ENCODE results near the gene QRSL1. TPM values are rescaled to one million over a fixed set of nuclear protein-coding genes. Genes with fewer than 3 reads are reported as not detected.

QRSL1 gene
- total RNA-seq, 1 experiment from 2014 or later, result 19.5 TPM

- Histone ChIP-seq H4K5ac (ENCODE audit: insufficient read length, low read depth, low read length) (no peak overlapping the region), H4K91ac (ENCODE audit: insufficient read length, low read depth, low read length) (no peak overlapping the region), H3K9ac (ENCODE audit: extremely low read depth, insufficient read length, low read length) (no peak overlapping the region), H2BK5ac (ENCODE audit: insufficient read length, low read length) (no peak overlapping the region), H2BK120ac (ENCODE audit: low read depth, low read length, poor library complexity, severe bottlenecking) (no peak overlapping the region), H3K79me1 (ENCODE audit: insufficient read depth, low read depth, low read length, poor library complexity, severe bottlenecking) (no peaks in the 10 kb centered on the region), H3K23me2 (ENCODE audit: insufficient read length, low read depth, low read length, poor library complexity, severe bottlenecking) (no peaks in the 10 kb centered on the region), H3K23ac (ENCODE audit: insufficient read length, low read depth, low read length) (no peak overlapping the region), H3K27me3 (ENCODE audit: insufficient read depth, low read length) (no peaks in the 10 kb centered on the region), H2AFZ (ENCODE audit: low read length) (no peak overlapping the region), H3K4me1 (ENCODE audit: insufficient read depth, low read length) (peaks cover 5% of the 10 kb centered on the region; the same call in 1 of the 2 replicates), H3K27ac (ENCODE audit: insufficient read length, low read depth, low read length) (peak overlapping the region; percentile 88), H3K56ac (ENCODE audit: insufficient read length, low read depth, low read length) (no peak overlapping the region), H3K9me3 (ENCODE audit: control insufficient read depth, low read depth, low read length) (no peaks in the 10 kb centered on the region), H2BK12ac (ENCODE audit: insufficient read length, low read depth, low read length) (no peak overlapping the region), H3K4me2 (ENCODE audit: insufficient read depth, insufficient read length, low read length) (peak overlapping the region; percentile 39), H4K8ac (replicated peaks; ENCODE audit: insufficient read length, low read depth, low read length) (no peak overlapping the region), H3K4ac (ENCODE audit: low read depth, low read length) (no peak overlapping the region), H3K18ac (ENCODE audit: insufficient read length, low read depth, low read length) (no peak overlapping the region), H2AK5ac (ENCODE audit: insufficient read length, low read length) (no peak overlapping the region), H3K14ac (ENCODE audit: insufficient read depth, low read length) (no peak overlapping the region), H4K20me1 (ENCODE audit: control insufficient read depth, insufficient read depth, insufficient read length) (no peaks in the 10 kb centered on the region), H2BK20ac (ENCODE audit: low read depth, low read length, poor library complexity, severe bottlenecking) (no peak overlapping the region), H2BK15ac (ENCODE audit: low read depth, low read length) (no peak overlapping the region), H3K79me2 (ENCODE audit: insufficient read depth, low read length) (no peaks in the 10 kb centered on the region), H3T11ph (ENCODE audit: low read length) (no peak overlapping the region)
- Mint-ChIP-seq H3K4me1 (peaks cover 23 to 28% of the 10 kb centered on the region in 2 experiments), H3K36me3 (ENCODE audit: insufficient read depth in 1 of 3, low read depth in 3 of 3) (peaks cover 20 to 31% (median 25%) of the 10 kb centered on the region in 3 experiments; a peak in 6 of 7 replicates), H3K27ac (peak overlapping the region; percentile 42 to 93 (median 87)), H3K27me3 (ENCODE audit: low read depth) (no peaks in the 10 kb centered on the region), H3K9me3 (no peaks in the 10 kb centered on the region), H3K4me3 (peak overlapping the region in 1 of 2 experiments; percentile 50; a peak in 2 of 5 replicates)
- WGBS (ENCODE audit: extremely low coverage, insufficient read length, low lambda C conversion rate), result no CpG with 5 or more reads among the region's 6 CpGs
- peak; percentile 60 for DNase-seq
- no peak for TF ChIP-seq CTCF (conservative IDR thresholded peaks at IDR 0.05)
These were observed 37.1 kb downstream of the QRSL1 start for GRCh38 chr6:106666282-106667021.

Data from H9 (cell line).